ENCODE results near the gene PERM1. TPM values are rescaled to one million over a fixed set of nuclear protein-coding genes. Genes with fewer than 3 reads are reported as not detected.

PERM1 gene
- total RNA-seq, 1 donor, result 0.43 TPM

GRCh38 chr1:938088-938683 lies 43.7 kb downstream of the PERM1 start:
- peak; percentile 64 for TF ChIP-seq CTCF (IDR thresholded peaks at IDR 0.05; ENCODE audit: insufficient read depth, low read depth, low read length)
- peak; percentile 42 for DNase-seq (ENCODE audit: low read depth)
- H3K4me3 ChIP-seq (ENCODE audit: low read depth, low read length), result no peak overlapping the region

- TF ChIP-seq CTCF (IDR thresholded peaks at IDR 0.05; ENCODE audit: insufficient read depth, low read depth, low read length), result no peak
- no peak for DNase-seq (ENCODE audit: low read depth)
- H3K4me3 ChIP-seq (ENCODE audit: low read depth, low read length), result no peak overlapping the region
Observed at GRCh38 chr1:937521-937920, 44.4 kb downstream of the PERM1 start.

GRCh38 chr1:936348-937264 lies 45.3 kb downstream of the PERM1 start:
- H3K4me3 ChIP-seq (ENCODE audit: low read depth, low read length), result no peak overlapping the region
- DNase-seq (ENCODE audit: low read depth), result no peak
- no peak for TF ChIP-seq CTCF (IDR thresholded peaks at IDR 0.05; ENCODE audit: insufficient read depth, low read depth, low read length)

GRCh38 chr1:935751-936231 lies 46.1 kb downstream of the PERM1 start:
- no peak for TF ChIP-seq CTCF (IDR thresholded peaks at IDR 0.05; ENCODE audit: insufficient read depth, low read depth, low read length)
- no peak for DNase-seq (ENCODE audit: low read depth)
- no peak overlapping the region for H3K4me3 ChIP-seq (ENCODE audit: low read depth, low read length)

GRCh38 chr1:934991-935750 lies 46.7 kb downstream of the PERM1 start:
- no peak for TF ChIP-seq CTCF (IDR thresholded peaks at IDR 0.05; ENCODE audit: insufficient read depth, low read depth, low read length)
- DNase-seq (ENCODE audit: low read depth), result no peak

GRCh38 chr1:933603-933940 lies 48.3 kb downstream of the PERM1 start:
- DNase-seq (ENCODE audit: low read depth), result no peak
- TF ChIP-seq CTCF (IDR thresholded peaks at IDR 0.05; ENCODE audit: insufficient read depth, low read depth, low read length), result no peak
- no peak overlapping the region for H3K4me3 ChIP-seq (ENCODE audit: low read depth, low read length)

More at GRCh38 chr1:934991-935750, 46.7 kb downstream of the PERM1 start:
- H3K4me3 ChIP-seq (ENCODE audit: low read depth, low read length), result no peak overlapping the region
